Trophoblast cell (in vitro differentiated cells and primary cell): ENCODE data around the gene LRRC71.

Experiments used
- DNase-seq, 2 donors: peaks; one replicate each; pipeline ENCODE4 v3.0.0-alpha.2; 2016
- H2AFZ ChIP-seq: 2 replicates; pipeline ENCODE4 v1.6.1; 2013; ENCODE audit warnings: low read length, moderate library complexity, mild to moderate bottlenecking; ENCODE audit not compliant: insufficient read depth, poor library complexity
- H2AK5ac ChIP-seq: 2 replicates; pipeline ENCODE4 v1.6.1; 2013; ENCODE audit warnings: mild to moderate bottlenecking, low read length
- H2BK120ac ChIP-seq: 2 replicates; pipeline ENCODE4 v1.6.1; 2013; ENCODE audit warnings: low read length, mild to moderate bottlenecking, moderate library complexity; ENCODE audit not compliant: insufficient read depth, poor library complexity
- H2BK12ac ChIP-seq: 2 replicates; pipeline ENCODE4 v1.6.1; 2013; ENCODE audit warnings: mild to moderate bottlenecking, low read length, moderate library complexity
- H2BK5ac ChIP-seq: 2 replicates; pipeline ENCODE4 v1.6.1; 2013; ENCODE audit warnings: low read length, low read depth, moderate library complexity, mild to moderate bottlenecking; ENCODE audit not compliant: poor library complexity
- H3K14ac ChIP-seq: 2 replicates; pipeline ENCODE4 v1.6.1; 2013; ENCODE audit warnings: mild to moderate bottlenecking, low read length
- H3K18ac ChIP-seq: 2 replicates; pipeline ENCODE4 v1.6.1; 2013; ENCODE audit warnings: mild to moderate bottlenecking, low read length
- H3K23ac ChIP-seq: 2 replicates; pipeline ENCODE4 v1.6.1; 2013; ENCODE audit warnings: low read length
- H3K27ac ChIP-seq: 2 replicates; pipeline ENCODE4 v1.5.1; 2013; ENCODE audit warnings: low read depth, mild to moderate bottlenecking, inconsistent platforms, low read length, moderate library complexity
- H3K27me3 ChIP-seq: 2 replicates; pipeline ENCODE4 v1.6.1; 2013; ENCODE audit warnings: inconsistent platforms, mild to moderate bottlenecking, low read length, moderate library complexity; ENCODE audit not compliant: insufficient read depth
- H3K36me3 ChIP-seq, 2 experiments: 1 replicate in 1 of 2; 2 replicates in 1 of 2; pipeline ENCODE4 v1.6.1; 2013; ENCODE audit warnings: low read length in 2 of 2, mild to moderate bottlenecking in 2 of 2, moderate library complexity in 1 of 2; ENCODE audit not compliant: insufficient read depth in 2 of 2, control insufficient read depth in 1 of 2
- H3K4ac ChIP-seq: 2 replicates; pipeline ENCODE4 v1.6.1; 2013; ENCODE audit warnings: low read depth, mild to moderate bottlenecking, low read length, moderate library complexity
- H3K4me1 ChIP-seq, 2 experiments: 1 replicate in 1 of 2; 2 replicates in 1 of 2; pipeline ENCODE4 v1.6.1; 2013; ENCODE audit warnings: low read length in 2 of 2, mild to moderate bottlenecking in 2 of 2, moderate library complexity in 1 of 2; ENCODE audit not compliant: insufficient read depth in 2 of 2, control insufficient read depth in 1 of 2
- H3K4me2 ChIP-seq: 2 replicates; pipeline ENCODE4 v1.6.1; 2013; ENCODE audit warnings: inconsistent platforms, mild to moderate bottlenecking, low read length, moderate library complexity
- H3K4me3 ChIP-seq: 2 replicates; pipeline ENCODE4 v1.5.1; 2013; ENCODE audit warnings: mild to moderate bottlenecking, low read depth, low read length, inconsistent platforms
- H3K79me1 ChIP-seq: one replicate; pipeline ENCODE4 v1.6.1; 2013; ENCODE audit warnings: low read length
- H3K79me2 ChIP-seq: 2 replicates; pipeline ENCODE4 v1.6.1; 2013; ENCODE audit warnings: low read length, mild to moderate bottlenecking; ENCODE audit not compliant: control insufficient read depth, insufficient read depth, poor library complexity
- H3K9ac ChIP-seq: 2 replicates; pipeline ENCODE4 v1.6.1; 2013; ENCODE audit warnings: mild to moderate bottlenecking, low read length
- H3K9me3 ChIP-seq: 2 replicates; pipeline ENCODE4 v1.6.1; 2013; ENCODE audit warnings: low read depth, mild to moderate bottlenecking, control low read depth, inconsistent platforms, low read length; ENCODE audit not compliant: insufficient read depth
- H4K12ac ChIP-seq: 2 replicates; pipeline ENCODE4 v1.6.1; 2013; ENCODE audit warnings: low read depth, mild to moderate bottlenecking, low read length, moderate library complexity
- H4K8ac ChIP-seq: 2 replicates; pipeline ENCODE4 v1.6.1; 2013; ENCODE audit warnings: low read depth, mild to moderate bottlenecking, low read length, moderate library complexity
- H4K91ac ChIP-seq: one replicate; pipeline ENCODE4 v1.6.1; 2013; ENCODE audit warnings: low read depth, mild to moderate bottlenecking, low read length, moderate library complexity
- WGBS: extraction: QIAGEN DNeasy Blood & Tissue Kit; methylation state at CpG from one replicate; pipeline ENCODE4 v1.1.7; 2013; ENCODE audit warnings: missing lambda C conversion rate; ENCODE audit not compliant: insufficient read length, insufficient coverage; ENCODE audit errors: extremely low coverage; 5-methylcytosine and 5-hydroxymethylcytosine counted together

LRRC71 gene

DNA sequence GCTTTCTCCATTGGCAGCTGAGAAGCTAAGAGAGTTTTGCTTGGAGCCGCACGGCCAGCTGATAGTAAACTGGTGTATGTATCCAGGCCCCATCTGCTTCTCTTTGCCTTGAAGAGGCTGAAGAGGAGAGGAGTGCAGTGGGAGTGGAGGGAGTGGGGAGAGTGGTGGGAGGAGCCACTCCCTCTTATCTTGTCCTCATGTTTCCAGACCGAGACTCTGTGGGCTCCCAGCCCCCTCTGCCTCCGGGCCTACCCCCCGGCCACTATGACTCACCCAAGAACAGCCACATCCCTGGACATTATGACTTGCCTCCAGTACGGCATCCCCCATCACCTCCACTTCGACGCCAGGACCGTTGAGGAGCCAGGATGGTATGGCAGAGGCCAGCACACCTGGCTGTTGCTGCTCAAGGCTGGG is 6.0 kb upstream of the LRRC71 start:
- H3K9me3 ChIP-seq, result peaks cover 2% of the 10 kb centered on the region
- no peaks in the 10 kb centered on the region for H3K79me2 ChIP-seq
- H2AFZ ChIP-seq, result no peak overlapping the region
- peaks cover 0 to 4% of the 10 kb centered on the region in 2 experiments for H3K4me1 ChIP-seq
- no peak overlapping the region for H3K4me3 ChIP-seq
- H4K8ac ChIP-seq, result no peak overlapping the region
- no peak overlapping the region for H2BK120ac ChIP-seq
- no peak overlapping the region for H4K12ac ChIP-seq
- no peak overlapping the region for H3K23ac ChIP-seq
- H2BK5ac ChIP-seq, result no peak overlapping the region
- H3K27me3 ChIP-seq, result no peaks in the 10 kb centered on the region
- no peak overlapping the region for H3K27ac ChIP-seq
- no peak overlapping the region for H3K9ac ChIP-seq
- H3K79me1 ChIP-seq, result no peaks in the 10 kb centered on the region
- H3K18ac ChIP-seq, result no peak overlapping the region
- no peak overlapping the region for H3K4me2 ChIP-seq
- peaks cover 48 to 54% of the 10 kb centered on the region in 2 experiments for H3K36me3 ChIP-seq
- H4K91ac ChIP-seq, result no peak overlapping the region
- peak; percentile 35 to 54 for DNase-seq
- WGBS, result no CpG with 5 or more reads among the region's 9 CpGs
- no peak overlapping the region for H3K4ac ChIP-seq
- no peak overlapping the region for H3K14ac ChIP-seq
- no peak overlapping the region for H2BK12ac ChIP-seq
- H2AK5ac ChIP-seq, result no peak overlapping the region

- Histone ChIP-seq H3K27me3 (peaks cover 51% of the 10 kb centered on the region), H3K4me3 (no peak overlapping the region), H3K4ac (no peak overlapping the region), H3K79me1 (no peaks in the 10 kb centered on the region), H4K91ac (no peak overlapping the region), H3K27ac (no peak overlapping the region), H4K12ac (no peak overlapping the region), H2AFZ (no peak overlapping the region), H3K9ac (no peak overlapping the region), H3K9me3 (peaks cover 4% of the 10 kb centered on the region), H4K8ac (no peak overlapping the region), H3K18ac (no peak overlapping the region), H3K4me2 (no peak overlapping the region), H3K4me1 (peaks cover 4 to 7% of the 10 kb centered on the region in 2 experiments), H2AK5ac (no peak overlapping the region), H3K23ac (no peak overlapping the region), H3K14ac (peak overlapping the region; percentile 5), H3K36me3 (peaks cover 0 to 3% of the 10 kb centered on the region in 2 experiments), H2BK5ac (no peak overlapping the region), H2BK120ac (no peak overlapping the region), H2BK12ac (no peak overlapping the region), H3K79me2 (no peaks in the 10 kb centered on the region)
- no CpG with 5 or more reads among the region's 7 CpGs for WGBS
- no peak for DNase-seq
Measured at GRCh38 chr1:156921053-156921529, 659 bp downstream of the LRRC71 start.

GRCh38 chr1:156922986-156923669 is 2.7 kb downstream of the LRRC71 start:
- Histone ChIP-seq H4K12ac (no peak overlapping the region), H3K18ac (no peak overlapping the region), H3K14ac (no peak overlapping the region), H2BK120ac (no peak overlapping the region), H4K8ac (no peak overlapping the region), H3K27ac (no peak overlapping the region), H3K9ac (no peak overlapping the region), H3K27me3 (peaks cover 65% of the 10 kb centered on the region), H2AK5ac (no peak overlapping the region), H2BK12ac (no peak overlapping the region), H3K4me2 (peak overlapping the region; percentile 38), H3K4ac (no peak overlapping the region), H3K23ac (no peak overlapping the region), H3K4me3 (no peak overlapping the region), H3K9me3 (peaks cover 4% of the 10 kb centered on the region), H4K91ac (no peak overlapping the region), H2AFZ (no peak overlapping the region), H3K4me1 (peaks cover 11% of the 10 kb centered on the region in 2 experiments), H2BK5ac (no peak overlapping the region), H3K36me3 (no peaks in the 10 kb centered on the region), H3K79me2 (no peaks in the 10 kb centered on the region), H3K79me1 (no peaks in the 10 kb centered on the region)
- DNase-seq, result no peak
- no CpG with 5 or more reads among the region's 11 CpGs for WGBS

DNA sequence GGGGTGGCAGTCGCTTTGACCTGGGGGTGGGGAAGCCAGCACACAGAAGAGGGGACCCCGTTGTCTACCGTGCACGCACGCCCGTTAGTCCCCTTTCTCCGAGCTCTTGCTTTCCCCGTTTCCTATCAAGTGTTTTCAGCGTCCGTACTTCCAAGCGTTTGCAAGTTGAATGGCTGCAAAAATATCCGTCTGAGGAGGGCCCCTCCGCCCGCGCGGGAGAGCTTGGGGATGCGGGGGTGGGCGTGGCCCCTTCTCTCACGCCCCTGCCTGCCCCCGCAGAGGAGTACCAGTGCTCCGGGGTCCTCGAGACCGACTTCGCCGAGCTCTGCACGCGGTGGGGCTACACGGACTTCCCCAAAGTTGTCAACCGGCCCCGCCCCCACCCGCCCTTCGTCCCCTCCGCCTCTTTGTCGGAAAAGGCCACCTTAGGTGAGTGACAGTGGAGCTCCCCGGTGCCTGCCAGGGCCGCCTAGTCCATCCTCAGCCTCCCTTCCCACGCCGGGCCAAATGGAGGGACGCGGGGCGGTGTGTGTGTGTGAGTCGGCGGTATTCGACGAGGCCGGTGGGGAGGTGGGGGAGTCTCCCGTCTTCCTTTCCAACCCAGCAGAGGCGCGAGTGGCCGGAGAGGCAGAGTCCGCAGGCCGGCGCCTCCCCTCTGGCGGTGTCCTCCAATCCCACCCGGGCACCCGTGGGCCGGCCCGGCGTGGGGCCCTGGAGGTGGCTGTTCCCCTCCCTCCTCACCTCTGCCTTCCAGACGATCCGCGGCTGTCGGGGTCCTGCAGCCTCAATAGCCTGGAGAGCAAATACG is 3.4 kb downstream of the LRRC71 start:
- H3K23ac ChIP-seq, result no peak overlapping the region
- no peak overlapping the region for H2AFZ ChIP-seq
- H4K12ac ChIP-seq, result no peak overlapping the region
- H2BK5ac ChIP-seq, result no peak overlapping the region
- DNase-seq, result no peak
- H3K9me3 ChIP-seq, result peaks cover 4% of the 10 kb centered on the region
- H3K4me1 ChIP-seq, result peaks cover 11% of the 10 kb centered on the region in 2 experiments
- H3K36me3 ChIP-seq, result no peaks in the 10 kb centered on the region
- H2AK5ac ChIP-seq, result no peak overlapping the region
- no peak overlapping the region for H2BK12ac ChIP-seq
- no peak overlapping the region for H4K8ac ChIP-seq
- WGBS, result no CpG with 5 or more reads among the region's 64 CpGs
- H3K4me2 ChIP-seq, result peak overlapping the region; percentile 38
- no peak overlapping the region for H3K14ac ChIP-seq
- no peak overlapping the region for H3K18ac ChIP-seq
- no peak overlapping the region for H3K4ac ChIP-seq
- no peak overlapping the region for H3K9ac ChIP-seq
- no peak overlapping the region for H3K4me3 ChIP-seq
- peaks cover 66% of the 10 kb centered on the region for H3K27me3 ChIP-seq
- no peaks in the 10 kb centered on the region for H3K79me1 ChIP-seq
- H4K91ac ChIP-seq, result no peak overlapping the region
- no peak overlapping the region for H2BK120ac ChIP-seq
- H3K27ac ChIP-seq, result no peak overlapping the region
- H3K79me2 ChIP-seq, result no peaks in the 10 kb centered on the region
